AG09319 (cell line): ENCODE measurements around the gene RNF4.
A peak's percentile ranks its signal among the peaks of the same experiment; 100 is the strongest.

ENCODE experiments used
- DNase-seq: peaks from one replicate; pipeline ENCODE4 v3.0.0-alpha.2; 2010; ENCODE audit warnings: low read depth; ENCODE audit errors: extremely low read depth
- TF ChIP-seq, protein P1 (sequence below): IDR thresholded peaks from 2 replicates; pipeline ENCODE4 v1.5.1; 2011; ENCODE audit warnings: low read depth, mild to moderate bottlenecking, inconsistent platforms, low read length, moderate library complexity

Gene RNF4, protein sequence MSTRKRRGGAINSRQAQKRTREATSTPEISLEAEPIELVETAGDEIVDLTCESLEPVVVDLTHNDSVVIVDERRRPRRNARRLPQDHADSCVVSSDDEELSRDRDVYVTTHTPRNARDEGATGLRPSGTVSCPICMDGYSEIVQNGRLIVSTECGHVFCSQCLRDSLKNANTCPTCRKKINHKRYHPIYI

DNA sequence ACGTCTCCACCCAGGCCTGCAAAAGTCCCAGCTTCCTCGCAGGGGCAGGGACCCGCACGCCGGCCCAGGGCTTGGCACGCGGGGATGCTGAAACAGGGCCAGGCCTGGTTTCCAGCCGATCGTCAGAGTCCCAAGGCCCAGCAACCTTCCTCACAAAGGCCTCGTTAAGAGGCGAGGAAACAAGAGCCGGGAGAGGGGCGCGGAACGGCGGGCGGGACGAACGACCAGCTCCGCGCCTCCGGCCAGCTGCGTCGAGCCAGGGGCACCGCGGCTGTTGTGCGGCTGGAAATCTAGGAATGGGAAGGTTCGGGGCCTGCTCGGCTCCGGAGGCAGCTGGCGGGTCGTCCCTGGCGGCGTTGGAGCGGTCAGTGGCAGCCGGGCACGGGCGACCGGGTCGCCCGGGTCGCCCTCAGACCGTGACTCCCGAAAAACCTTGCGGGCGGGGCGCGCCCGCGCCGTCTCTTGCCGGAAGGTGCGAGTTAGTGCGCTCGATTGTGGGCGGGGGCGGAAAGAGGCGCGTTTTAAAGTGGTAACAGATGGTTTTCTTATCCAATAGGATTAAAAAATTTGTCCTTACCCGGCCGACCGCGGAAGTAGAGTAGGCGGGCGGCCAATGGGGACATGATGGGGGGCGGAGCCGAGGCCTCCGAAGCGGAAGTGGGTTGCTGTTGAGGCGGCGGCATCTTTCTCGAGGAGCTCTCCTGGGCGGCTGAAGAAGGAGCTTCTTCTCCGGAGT lies at the start of gene RNF4:
RNF4 (plus strand) TSS at position 651 of the 736 bp plus-strand sequence. CDS start 21,388 bp downstream, outside the sequence.
- DNase-seq: peak; percentile 91
- TF ChIP-seq, protein P1, sequence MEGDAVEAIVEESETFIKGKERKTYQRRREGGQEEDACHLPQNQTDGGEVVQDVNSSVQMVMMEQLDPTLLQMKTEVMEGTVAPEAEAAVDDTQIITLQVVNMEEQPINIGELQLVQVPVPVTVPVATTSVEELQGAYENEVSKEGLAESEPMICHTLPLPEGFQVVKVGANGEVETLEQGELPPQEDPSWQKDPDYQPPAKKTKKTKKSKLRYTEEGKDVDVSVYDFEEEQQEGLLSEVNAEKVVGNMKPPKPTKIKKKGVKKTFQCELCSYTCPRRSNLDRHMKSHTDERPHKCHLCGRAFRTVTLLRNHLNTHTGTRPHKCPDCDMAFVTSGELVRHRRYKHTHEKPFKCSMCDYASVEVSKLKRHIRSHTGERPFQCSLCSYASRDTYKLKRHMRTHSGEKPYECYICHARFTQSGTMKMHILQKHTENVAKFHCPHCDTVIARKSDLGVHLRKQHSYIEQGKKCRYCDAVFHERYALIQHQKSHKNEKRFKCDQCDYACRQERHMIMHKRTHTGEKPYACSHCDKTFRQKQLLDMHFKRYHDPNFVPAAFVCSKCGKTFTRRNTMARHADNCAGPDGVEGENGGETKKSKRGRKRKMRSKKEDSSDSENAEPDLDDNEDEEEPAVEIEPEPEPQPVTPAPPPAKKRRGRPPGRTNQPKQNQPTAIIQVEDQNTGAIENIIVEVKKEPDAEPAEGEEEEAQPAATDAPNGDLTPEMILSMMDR: no peak

GRCh38 chr4:2419814-2420213 lies 49.1 kb upstream of the RNF4 start:
- no peak for DNase-seq
- TF ChIP-seq, protein P1: no peak

GRCh38 chr4:2421928-2422327 lies 47.0 kb upstream of the RNF4 start:
- DNase-seq: no peak
- TF ChIP-seq, protein P1: no peak

GRCh38 chr4:2423066-2423465 lies 45.8 kb upstream of the RNF4 start:
- TF ChIP-seq, protein P1: no peak
- no peak for DNase-seq

DNA sequence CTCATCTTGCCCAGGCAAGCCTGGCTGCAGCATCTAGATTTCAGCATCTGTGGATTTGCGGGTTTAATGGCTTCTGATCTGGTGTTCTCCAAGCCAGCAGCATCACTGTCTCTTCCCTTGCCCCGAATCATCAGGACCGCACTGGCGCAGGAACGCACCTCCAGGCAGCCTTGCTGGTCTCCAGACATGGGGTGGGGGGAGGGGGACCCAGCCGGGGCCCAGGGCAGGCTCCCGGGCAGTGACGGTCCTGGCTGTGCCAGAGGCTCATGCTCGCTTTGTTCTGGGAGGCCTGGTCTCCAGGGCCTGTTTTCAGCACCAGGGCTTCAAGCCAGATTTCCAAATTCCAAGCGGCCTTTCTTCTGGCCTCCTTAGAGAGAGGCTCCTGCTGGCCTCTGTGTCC lies 45.2 kb upstream of the RNF4 start:
- TF ChIP-seq, protein P1: no peak
- DNase-seq: no peak

DNA sequence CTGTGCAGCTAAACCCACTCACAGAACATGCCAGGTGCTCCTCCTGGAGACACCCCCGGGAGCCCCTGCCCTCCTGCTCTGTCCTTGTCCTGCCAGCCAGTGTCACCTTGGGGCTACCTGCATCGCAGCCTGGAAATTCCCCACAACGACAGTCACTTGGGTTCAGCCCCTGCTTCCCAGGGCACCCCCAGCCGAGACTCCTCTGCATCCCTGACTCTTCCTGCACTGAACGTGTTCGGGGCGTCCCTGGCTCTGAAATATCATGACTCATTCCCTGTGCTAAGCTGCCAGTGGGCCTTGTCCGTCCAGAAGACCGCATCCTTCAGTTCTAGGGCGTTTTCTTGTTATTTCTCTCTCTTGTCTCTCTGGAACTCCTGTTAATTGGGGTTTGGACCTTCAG lies 44.3 kb upstream of the RNF4 start:
- TF ChIP-seq, protein P1: no peak
- no peak for DNase-seq

DNA sequence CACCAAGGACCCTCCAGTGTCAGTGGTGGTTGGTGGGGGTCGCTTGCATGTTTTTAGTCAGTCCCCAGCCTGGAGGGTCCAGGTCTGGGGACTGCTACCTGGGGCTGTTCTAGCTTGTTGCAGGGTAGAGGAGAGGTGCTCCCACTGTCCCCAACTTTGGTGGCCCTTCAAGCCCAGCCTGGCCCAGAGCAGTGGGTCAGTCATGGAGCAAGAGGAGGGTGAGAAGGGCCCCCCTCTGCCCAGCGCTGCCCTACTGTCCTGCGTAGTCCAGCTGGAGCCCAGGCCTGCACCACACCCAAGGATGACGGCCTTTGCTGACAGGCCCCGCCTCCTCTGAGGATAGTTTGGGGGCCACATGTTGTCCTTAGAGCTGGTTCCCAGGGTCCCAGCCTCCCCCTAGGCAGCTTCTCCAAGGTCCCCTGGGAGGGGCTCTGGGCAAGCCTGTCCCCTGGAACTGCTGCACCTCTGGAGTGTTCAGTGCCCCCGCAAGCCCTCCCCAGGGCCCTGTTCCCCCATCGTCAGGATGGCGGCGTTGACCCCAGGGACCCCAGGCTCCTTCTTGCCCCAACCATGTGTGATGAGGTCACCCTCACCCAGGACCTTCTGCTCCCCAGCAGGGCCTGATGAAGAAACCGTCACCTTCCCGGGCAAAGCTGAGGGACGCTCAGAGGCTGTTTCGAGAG lies 43.4 kb upstream of the RNF4 start:
- TF ChIP-seq, protein P1: no peak
- DNase-seq: no peak
